H9 (cell line): ENCODE measurements around the gene M6PR. TPM values are rescaled to one million over a fixed set of nuclear protein-coding genes. Genes with fewer than 3 reads are reported as not detected.

ENCODE experiments used
- DNase-seq: peaks from one replicate; pipeline ENCODE4 v3.0.0-alpha.2; 2017
- H2AFZ ChIP-seq: one replicate; pipeline ENCODE4 v1.6.1; 2013; ENCODE audit warnings: mild to moderate bottlenecking, low read length, control low read depth, moderate library complexity
- H2AK5ac ChIP-seq: 2 replicates; pipeline ENCODE4 v1.6.1; 2013; ENCODE audit warnings: low read length, control low read depth, mixed read lengths; ENCODE audit not compliant: insufficient read length
- H2BK120ac ChIP-seq: one replicate; pipeline ENCODE4 v1.6.1; 2013; ENCODE audit warnings: low read depth, mild to moderate bottlenecking, low read length, control low read depth, inconsistent platforms; ENCODE audit not compliant: poor library complexity, severe bottlenecking
- H2BK12ac ChIP-seq: 2 replicates; pipeline ENCODE4 v1.6.1; 2013; ENCODE audit warnings: low read length, control low read depth, mixed read lengths, low read depth; ENCODE audit not compliant: insufficient read length
- H2BK15ac ChIP-seq: 2 replicates; pipeline ENCODE4 v1.6.1; 2013; ENCODE audit warnings: low read depth, low read length, control low read depth
- H2BK20ac ChIP-seq: one replicate; pipeline ENCODE4 v1.6.1; 2013; ENCODE audit warnings: low read depth, mild to moderate bottlenecking, low read length, control low read depth, inconsistent platforms; ENCODE audit not compliant: poor library complexity, severe bottlenecking
- H2BK5ac ChIP-seq: 2 replicates; pipeline ENCODE4 v1.6.1; 2013; ENCODE audit warnings: low read length, control low read depth, mixed read lengths; ENCODE audit not compliant: insufficient read length
- H3K14ac ChIP-seq: 2 replicates; pipeline ENCODE4 v1.6.1; 2013; ENCODE audit warnings: low read length, control low read depth; ENCODE audit not compliant: insufficient read depth
- H3K18ac ChIP-seq: 2 replicates; pipeline ENCODE4 v1.6.1; 2013; ENCODE audit warnings: low read depth, mild to moderate bottlenecking, mixed read lengths, low read length, control low read depth; ENCODE audit not compliant: insufficient read length
- H3K23ac ChIP-seq: 2 replicates; pipeline ENCODE4 v1.6.1; 2013; ENCODE audit warnings: low read length, control low read depth, mixed read lengths, low read depth; ENCODE audit not compliant: insufficient read length
- H3K23me2 ChIP-seq: 2 replicates; pipeline ENCODE4 v1.6.1; 2013; ENCODE audit warnings: low read depth, mild to moderate bottlenecking, mixed read lengths, low read length, control low read depth; ENCODE audit not compliant: insufficient read length, poor library complexity, severe bottlenecking
- H3K27ac ChIP-seq: 2 replicates; pipeline ENCODE4 v1.5.1; 2013; ENCODE audit warnings: low read length, control low read depth, mixed read lengths, low read depth; ENCODE audit not compliant: insufficient read length
- H3K27me3 ChIP-seq: 2 replicates; pipeline ENCODE4 v1.6.1; 2013; ENCODE audit warnings: low read length, control low read depth, inconsistent platforms; ENCODE audit not compliant: insufficient read depth
- H3K4ac ChIP-seq: 2 replicates; pipeline ENCODE4 v1.6.1; 2013; ENCODE audit warnings: low read depth, mild to moderate bottlenecking, control low read depth, inconsistent platforms, low read length, moderate library complexity
- H3K4me1 ChIP-seq: 2 replicates; pipeline ENCODE4 v1.6.1; 2013; ENCODE audit warnings: low read length, control low read depth, inconsistent platforms; ENCODE audit not compliant: insufficient read depth
- H3K4me2 ChIP-seq: 2 replicates; pipeline ENCODE4 v1.6.1; 2013; ENCODE audit warnings: low read length, control low read depth, mixed read lengths; ENCODE audit not compliant: insufficient read length, insufficient read depth
- H3K56ac ChIP-seq: 2 replicates; pipeline ENCODE4 v1.6.1; 2013; ENCODE audit warnings: low read depth, mild to moderate bottlenecking, mixed read lengths, low read length, control low read depth; ENCODE audit not compliant: insufficient read length
- H3K79me1 ChIP-seq: 2 replicates; pipeline ENCODE4 v1.6.1; 2013; ENCODE audit warnings: low read depth, mild to moderate bottlenecking, moderate library complexity, low read length, control low read depth, inconsistent platforms; ENCODE audit not compliant: insufficient read depth, poor library complexity, severe bottlenecking
- H3K79me2 ChIP-seq: 2 replicates; pipeline ENCODE4 v1.6.1; 2013; ENCODE audit warnings: low read length, control low read depth, inconsistent platforms; ENCODE audit not compliant: insufficient read depth
- H3K9ac ChIP-seq: 2 replicates; pipeline ENCODE4 v1.6.1; 2013; ENCODE audit warnings: low read length, control low read depth, mixed read lengths; ENCODE audit not compliant: insufficient read length; ENCODE audit errors: extremely low read depth
- H3K9me3 ChIP-seq: one replicate; pipeline ENCODE4 v1.6.1; 2013; ENCODE audit warnings: low read depth, low read length, inconsistent platforms; ENCODE audit not compliant: control insufficient read depth
- H3T11ph ChIP-seq: one replicate; pipeline ENCODE4 v1.6.1; 2013; ENCODE audit warnings: mild to moderate bottlenecking, low read length, control low read depth, inconsistent platforms
- H4K20me1 ChIP-seq: one replicate; pipeline ENCODE4 v1.6.1; 2013; ENCODE audit not compliant: control insufficient read depth, insufficient read length, insufficient read depth
- H4K5ac ChIP-seq: 2 replicates; pipeline ENCODE4 v1.6.1; 2013; ENCODE audit warnings: low read depth, mild to moderate bottlenecking, mixed read lengths, low read length, control low read depth; ENCODE audit not compliant: insufficient read length
- H4K8ac ChIP-seq: replicated peaks from 2 replicates; pipeline ENCODE4 v1.6.1; 2013; ENCODE audit warnings: low read length, control low read depth, mixed read lengths, low read depth; ENCODE audit not compliant: insufficient read length
- H4K91ac ChIP-seq: 2 replicates; pipeline ENCODE4 v1.6.1; 2013; ENCODE audit warnings: low read depth, mild to moderate bottlenecking, moderate library complexity, mixed read lengths, low read length, control low read depth; ENCODE audit not compliant: insufficient read length
- H3K27ac Mint-ChIP-seq, 3 experiments: 2 replicates in 2 of 3; 3 replicates in 1 of 3; pipeline ENCODE4 v1.8.0; 2020 to 2021; ENCODE audit warnings: mixed read lengths in 3 of 3, mild to moderate bottlenecking in 1 of 3, moderate library complexity in 1 of 3
- H3K27me3 Mint-ChIP-seq: 2 replicates; pipeline ENCODE4 v1.8.0; 2021; ENCODE audit warnings: low read depth, mild to moderate bottlenecking, moderate library complexity, mixed read lengths
- H3K36me3 Mint-ChIP-seq, 3 experiments: 2 replicates in 2 of 3; 3 replicates in 1 of 3; pipeline ENCODE4 v1.8.0; 2020 to 2021; ENCODE audit warnings: low read depth in 3 of 3, mixed read lengths in 3 of 3; ENCODE audit not compliant: insufficient read depth in 1 of 3
- H3K4me1 Mint-ChIP-seq, 2 experiments: 2 replicates each; pipeline ENCODE4 v1.8.0; 2020; ENCODE audit warnings: mixed read lengths in 2 of 2
- H3K4me3 Mint-ChIP-seq, 2 experiments: 2 replicates in 1 of 2; 3 replicates in 1 of 2; pipeline ENCODE4 v1.8.0; 2020 to 2021; ENCODE audit warnings: mild to moderate bottlenecking in 2 of 2, mixed read lengths in 2 of 2, moderate library complexity in 1 of 2
- H3K9me3 Mint-ChIP-seq, 2 experiments: 2 replicates in 1 of 2; 3 replicates in 1 of 2; pipeline ENCODE4 v1.8.0; 2020; ENCODE audit warnings: mild to moderate bottlenecking in 2 of 2, mixed read lengths in 2 of 2, moderate library complexity in 1 of 2
- WGBS: extraction: QIAGEN DNeasy Blood & Tissue Kit; methylation state at CpG from one replicate; pipeline ENCODE4 v1.1.7; 2013; ENCODE audit warnings: missing lambda C conversion rate, low lambda C conversion rate, mixed read lengths; ENCODE audit not compliant: insufficient read length; ENCODE audit errors: extremely low coverage; 5-methylcytosine and 5-hydroxymethylcytosine counted together
- total RNA-seq: library from RNA; stranded (reverse); gene quantifications from 2 replicates; pipeline ENCODE4 v1.2.1, GENCODE V29; 2021
- TF ChIP-seq, protein P1 (sequence below): fragments of 200-600 bp; sonication (generic); conservative IDR thresholded peaks from 3 replicates; pipeline ENCODE4 v1.8.0; 2021; ENCODE audit warnings: antibody characterized with exemption, mild to moderate bottlenecking

The M6PR gene
- total RNA-seq, 1 experiment from 2014 or later: 163 TPM

DNA sequence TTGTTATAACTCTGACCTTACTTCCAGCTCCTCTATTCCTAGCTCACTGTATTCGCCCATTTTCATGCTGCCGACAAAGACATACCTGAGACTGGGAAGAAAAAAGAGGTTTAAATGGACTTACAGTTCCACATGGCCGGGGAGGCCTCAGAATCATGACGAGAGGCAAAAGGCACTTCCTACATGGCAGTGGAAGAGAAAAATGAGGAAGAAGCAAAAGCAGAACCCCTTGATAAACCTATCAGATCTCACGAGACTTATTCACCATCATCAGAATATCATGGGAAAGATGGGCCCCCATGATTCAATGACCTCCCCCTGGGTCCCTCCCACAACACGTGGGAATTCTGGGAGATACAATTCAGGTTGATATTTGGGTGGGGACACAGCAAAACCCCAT lies 49.6 kb downstream of the M6PR start:
- no peak overlapping the region for H2BK120ac ChIP-seq
- no peak overlapping the region for H3K4me2 ChIP-seq
- H3K4me3 Mint-ChIP-seq: no peak overlapping the region
- H3K4me1 ChIP-seq: no peaks in the 10 kb centered on the region; the same call in 1 of the 2 replicates
- H3K79me2 ChIP-seq: no peaks in the 10 kb centered on the region
- no peak overlapping the region for H2BK5ac ChIP-seq
- H3K27ac ChIP-seq: no peak overlapping the region
- H3K9me3 Mint-ChIP-seq: peaks cover 22 to 49% of the 10 kb centered on the region in 2 experiments; a peak in 4 of 5 replicates
- H2AK5ac ChIP-seq: no peak overlapping the region
- WGBS: no CpG with 5 or more reads among the region's 6 CpGs
- H2AFZ ChIP-seq: no peak overlapping the region
- DNase-seq: no peak
- H3K56ac ChIP-seq: no peak overlapping the region
- no peaks in the 10 kb centered on the region for H3K9me3 ChIP-seq
- no peak overlapping the region for H3K9ac ChIP-seq
- no peaks in the 10 kb centered on the region for H3K79me1 ChIP-seq
- H3K27me3 ChIP-seq: no peaks in the 10 kb centered on the region
- peak overlapping the region in 1 of 3 experiments; percentile 22; a peak in 3 of 7 replicates for H3K27ac Mint-ChIP-seq
- no peak overlapping the region for H3T11ph ChIP-seq
- H2BK12ac ChIP-seq: no peak overlapping the region
- H3K36me3 Mint-ChIP-seq: peaks cover 15 to 49% (median 46%) of the 10 kb centered on the region in 3 experiments
- no peak overlapping the region for H3K18ac ChIP-seq
- no peak overlapping the region for H3K4ac ChIP-seq
- no peak overlapping the region for H4K8ac ChIP-seq
- no peak overlapping the region for H3K23ac ChIP-seq
- TF ChIP-seq, protein P1, sequence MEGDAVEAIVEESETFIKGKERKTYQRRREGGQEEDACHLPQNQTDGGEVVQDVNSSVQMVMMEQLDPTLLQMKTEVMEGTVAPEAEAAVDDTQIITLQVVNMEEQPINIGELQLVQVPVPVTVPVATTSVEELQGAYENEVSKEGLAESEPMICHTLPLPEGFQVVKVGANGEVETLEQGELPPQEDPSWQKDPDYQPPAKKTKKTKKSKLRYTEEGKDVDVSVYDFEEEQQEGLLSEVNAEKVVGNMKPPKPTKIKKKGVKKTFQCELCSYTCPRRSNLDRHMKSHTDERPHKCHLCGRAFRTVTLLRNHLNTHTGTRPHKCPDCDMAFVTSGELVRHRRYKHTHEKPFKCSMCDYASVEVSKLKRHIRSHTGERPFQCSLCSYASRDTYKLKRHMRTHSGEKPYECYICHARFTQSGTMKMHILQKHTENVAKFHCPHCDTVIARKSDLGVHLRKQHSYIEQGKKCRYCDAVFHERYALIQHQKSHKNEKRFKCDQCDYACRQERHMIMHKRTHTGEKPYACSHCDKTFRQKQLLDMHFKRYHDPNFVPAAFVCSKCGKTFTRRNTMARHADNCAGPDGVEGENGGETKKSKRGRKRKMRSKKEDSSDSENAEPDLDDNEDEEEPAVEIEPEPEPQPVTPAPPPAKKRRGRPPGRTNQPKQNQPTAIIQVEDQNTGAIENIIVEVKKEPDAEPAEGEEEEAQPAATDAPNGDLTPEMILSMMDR: no peak
- H4K91ac ChIP-seq: no peak overlapping the region
- no peaks in the 10 kb centered on the region for H4K20me1 ChIP-seq
- no peak overlapping the region for H2BK15ac ChIP-seq
- H3K23me2 ChIP-seq: no peaks in the 10 kb centered on the region
- no peak overlapping the region for H3K14ac ChIP-seq
- peaks cover 10 to 11% of the 10 kb centered on the region in 2 experiments for H3K4me1 Mint-ChIP-seq
- H3K27me3 Mint-ChIP-seq: no peaks in the 10 kb centered on the region
- H2BK20ac ChIP-seq: no peak overlapping the region
- no peak overlapping the region for H4K5ac ChIP-seq
